ENCODE measurements around the gene TMEM117.

TMEM117 gene

DNA sequence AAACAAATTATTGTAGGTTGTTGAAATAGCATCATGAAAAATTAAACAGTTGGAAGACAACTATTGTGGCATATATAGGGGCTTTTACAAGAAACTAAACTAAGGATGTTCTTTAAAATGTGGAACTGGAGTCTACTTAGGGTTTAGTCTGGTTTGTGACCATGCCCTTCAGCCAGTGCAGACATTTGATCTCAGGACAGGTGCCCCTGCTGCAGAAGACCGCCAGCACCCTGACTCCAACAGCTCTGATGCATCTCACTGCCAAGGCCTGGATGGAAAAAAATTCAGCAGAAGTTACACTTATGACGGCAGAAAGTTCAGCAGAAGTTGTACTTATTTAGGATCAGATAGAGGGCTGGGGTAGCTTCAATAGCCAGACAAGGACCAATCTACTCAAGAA is 51.5 kb downstream of the TMEM117 start:
- Histone ChIP-seq H3K27ac (ENCODE audit: low read depth, low read length, poor library complexity, severe bottlenecking) (no peak overlapping the region), H3K4me1 (ENCODE audit: insufficient read depth, low read length, severe bottlenecking) (no peaks in the 10 kb centered on the region), H3K9me2 (ENCODE audit: low read depth, low read length) (no peaks in the 10 kb centered on the region), H2AFZ (ENCODE audit: low read length) (no peak overlapping the region), H3K79me2 (ENCODE audit: insufficient read depth, low read length) (no peaks in the 10 kb centered on the region), H3K9ac (ENCODE audit: low read length) (no peak overlapping the region), H3K36me3 (ENCODE audit: insufficient read depth, low read length) (no peaks in the 10 kb centered on the region), H4K20me1 (ENCODE audit: insufficient read depth, low read length) (no peaks in the 10 kb centered on the region), H3F3A (ENCODE audit: insufficient read depth, low read length) (no peaks in the 10 kb centered on the region), H3K4me2 (ENCODE audit: low read length) (no peak overlapping the region), H3K9me3 (ENCODE audit: low read length) (peaks cover 7% of the 10 kb centered on the region; the same call in 1 of the 2 replicates), H3K27me3 (ENCODE audit: insufficient read depth, low read length) (no peaks in the 10 kb centered on the region), H3K4me3 (ENCODE audit: low read depth, low read length, poor library complexity, severe bottlenecking) (no peak overlapping the region)
- TF ChIP-seq, protein P1, sequence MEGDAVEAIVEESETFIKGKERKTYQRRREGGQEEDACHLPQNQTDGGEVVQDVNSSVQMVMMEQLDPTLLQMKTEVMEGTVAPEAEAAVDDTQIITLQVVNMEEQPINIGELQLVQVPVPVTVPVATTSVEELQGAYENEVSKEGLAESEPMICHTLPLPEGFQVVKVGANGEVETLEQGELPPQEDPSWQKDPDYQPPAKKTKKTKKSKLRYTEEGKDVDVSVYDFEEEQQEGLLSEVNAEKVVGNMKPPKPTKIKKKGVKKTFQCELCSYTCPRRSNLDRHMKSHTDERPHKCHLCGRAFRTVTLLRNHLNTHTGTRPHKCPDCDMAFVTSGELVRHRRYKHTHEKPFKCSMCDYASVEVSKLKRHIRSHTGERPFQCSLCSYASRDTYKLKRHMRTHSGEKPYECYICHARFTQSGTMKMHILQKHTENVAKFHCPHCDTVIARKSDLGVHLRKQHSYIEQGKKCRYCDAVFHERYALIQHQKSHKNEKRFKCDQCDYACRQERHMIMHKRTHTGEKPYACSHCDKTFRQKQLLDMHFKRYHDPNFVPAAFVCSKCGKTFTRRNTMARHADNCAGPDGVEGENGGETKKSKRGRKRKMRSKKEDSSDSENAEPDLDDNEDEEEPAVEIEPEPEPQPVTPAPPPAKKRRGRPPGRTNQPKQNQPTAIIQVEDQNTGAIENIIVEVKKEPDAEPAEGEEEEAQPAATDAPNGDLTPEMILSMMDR (IDR thresholded peaks at IDR 0.05; ENCODE audit: low read length), result no peak
- TF ChIP-seq EZH2 (IDR thresholded peaks at IDR 0.05; ENCODE audit: borderline replicate concordance, low read length), result no peak

DNA sequence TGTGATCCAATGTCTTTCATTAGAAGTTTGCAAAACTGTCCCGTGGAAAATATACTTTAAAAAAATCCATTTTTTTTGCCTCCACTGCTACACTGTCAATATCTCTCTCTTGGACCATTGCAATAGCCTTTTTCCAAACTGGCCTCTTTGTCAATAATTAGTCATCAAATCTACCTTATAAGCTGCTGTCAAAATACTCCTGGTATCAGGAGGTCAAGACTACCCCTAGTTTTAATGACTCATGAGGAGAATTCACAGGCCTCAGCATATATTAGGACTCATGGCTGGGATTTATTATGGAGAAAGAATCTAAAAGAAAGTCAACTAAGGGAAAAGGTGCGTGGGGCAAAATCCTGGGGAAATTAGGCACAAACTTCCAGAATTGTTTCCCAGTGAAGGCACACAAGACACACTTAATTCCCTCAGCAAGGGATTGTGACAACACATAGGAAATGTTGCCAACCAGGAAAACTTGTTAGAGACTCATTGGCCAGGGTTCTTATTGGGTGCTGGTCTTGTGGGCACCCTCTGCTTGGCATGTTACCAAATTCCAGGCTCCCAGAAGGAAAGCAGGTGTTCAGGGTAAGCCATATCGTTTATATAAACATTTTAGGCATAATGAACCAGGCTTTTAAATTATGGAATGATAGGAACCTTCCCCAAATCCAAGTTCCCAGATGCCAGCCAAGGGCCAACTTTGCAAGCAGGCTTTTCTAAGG is 56.1 kb downstream of the TMEM117 start:
- TF ChIP-seq, protein P1 (IDR thresholded peaks at IDR 0.05; ENCODE audit: low read length), result no peak
- no peak for TF ChIP-seq EZH2 (IDR thresholded peaks at IDR 0.05; ENCODE audit: borderline replicate concordance, low read length)
- H3K9ac ChIP-seq (ENCODE audit: low read length), result no peak overlapping the region
- no peaks in the 10 kb centered on the region for H4K20me1 ChIP-seq (ENCODE audit: insufficient read depth, low read length)
- H3K9me3 ChIP-seq (ENCODE audit: low read length), result peaks cover 7% of the 10 kb centered on the region; the same call in 1 of the 2 replicates
- no peaks in the 10 kb centered on the region for H3K4me1 ChIP-seq (ENCODE audit: insufficient read depth, low read length, severe bottlenecking)
- H3K79me2 ChIP-seq (ENCODE audit: insufficient read depth, low read length), result no peaks in the 10 kb centered on the region
- H3K9me2 ChIP-seq (ENCODE audit: low read depth, low read length), result no peaks in the 10 kb centered on the region
- no peaks in the 10 kb centered on the region for H3K27me3 ChIP-seq (ENCODE audit: insufficient read depth, low read length)
- H3F3A ChIP-seq (ENCODE audit: insufficient read depth, low read length), result no peaks in the 10 kb centered on the region
- H3K36me3 ChIP-seq (ENCODE audit: insufficient read depth, low read length), result no peaks in the 10 kb centered on the region
- no peak overlapping the region for H3K4me3 ChIP-seq (ENCODE audit: low read depth, low read length, poor library complexity, severe bottlenecking)
- no peak overlapping the region for H3K4me2 ChIP-seq (ENCODE audit: low read length)
- no peak overlapping the region for H2AFZ ChIP-seq (ENCODE audit: low read length)
- no peak overlapping the region for H3K27ac ChIP-seq (ENCODE audit: low read depth, low read length, poor library complexity, severe bottlenecking)

DNA sequence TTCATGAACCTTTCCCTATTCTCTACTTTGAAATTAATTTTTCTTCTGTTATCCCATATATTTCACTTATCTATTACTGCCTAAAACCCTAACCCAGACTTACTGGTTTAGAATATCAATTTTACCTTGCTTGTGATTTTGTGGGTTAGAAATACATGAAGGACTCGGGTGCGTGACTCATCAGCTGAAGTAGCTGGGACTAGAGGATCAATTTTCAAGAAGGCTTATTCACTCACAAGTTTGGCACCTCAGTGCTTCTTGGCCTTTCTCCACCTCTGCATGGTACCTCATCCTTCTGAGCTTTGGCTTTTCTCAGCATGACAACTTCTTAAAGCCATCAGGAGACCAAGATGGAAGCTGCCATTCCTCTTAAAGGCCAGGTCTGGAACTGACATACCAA is 57.8 kb downstream of the TMEM117 start:
- H3K4me1 ChIP-seq (ENCODE audit: insufficient read depth, low read length, severe bottlenecking), result no peaks in the 10 kb centered on the region
- H3K4me3 ChIP-seq (ENCODE audit: low read depth, low read length, poor library complexity, severe bottlenecking), result no peak overlapping the region
- no peaks in the 10 kb centered on the region for H3K79me2 ChIP-seq (ENCODE audit: insufficient read depth, low read length)
- H3K9ac ChIP-seq (ENCODE audit: low read length), result no peak overlapping the region
- peaks cover 7% of the 10 kb centered on the region; the same call in 1 of the 2 replicates for H3K9me3 ChIP-seq (ENCODE audit: low read length)
- H4K20me1 ChIP-seq (ENCODE audit: insufficient read depth, low read length), result no peaks in the 10 kb centered on the region
- H3K4me2 ChIP-seq (ENCODE audit: low read length), result no peak overlapping the region
- no peak overlapping the region for H3K27ac ChIP-seq (ENCODE audit: low read depth, low read length, poor library complexity, severe bottlenecking)
- no peaks in the 10 kb centered on the region for H3K9me2 ChIP-seq (ENCODE audit: low read depth, low read length)
- H3F3A ChIP-seq (ENCODE audit: insufficient read depth, low read length), result no peaks in the 10 kb centered on the region
- H2AFZ ChIP-seq (ENCODE audit: low read length), result no peak overlapping the region
- H3K36me3 ChIP-seq (ENCODE audit: insufficient read depth, low read length), result no peaks in the 10 kb centered on the region
- H3K27me3 ChIP-seq (ENCODE audit: insufficient read depth, low read length), result no peaks in the 10 kb centered on the region
- no peak for TF ChIP-seq EZH2 (IDR thresholded peaks at IDR 0.05; ENCODE audit: borderline replicate concordance, low read length)

All from OCI-LY1 (cell line).